IPS-11a (cell line): Measurements from ENCODE around the gene IL17RB.

Experiments used
- H3K4me3 ChIP-seq: one replicate; pipeline ENCODE4 v1.5.1; 2013; ENCODE audit warnings: low read depth, low read length, control low read depth

The IL17RB gene

DNA sequence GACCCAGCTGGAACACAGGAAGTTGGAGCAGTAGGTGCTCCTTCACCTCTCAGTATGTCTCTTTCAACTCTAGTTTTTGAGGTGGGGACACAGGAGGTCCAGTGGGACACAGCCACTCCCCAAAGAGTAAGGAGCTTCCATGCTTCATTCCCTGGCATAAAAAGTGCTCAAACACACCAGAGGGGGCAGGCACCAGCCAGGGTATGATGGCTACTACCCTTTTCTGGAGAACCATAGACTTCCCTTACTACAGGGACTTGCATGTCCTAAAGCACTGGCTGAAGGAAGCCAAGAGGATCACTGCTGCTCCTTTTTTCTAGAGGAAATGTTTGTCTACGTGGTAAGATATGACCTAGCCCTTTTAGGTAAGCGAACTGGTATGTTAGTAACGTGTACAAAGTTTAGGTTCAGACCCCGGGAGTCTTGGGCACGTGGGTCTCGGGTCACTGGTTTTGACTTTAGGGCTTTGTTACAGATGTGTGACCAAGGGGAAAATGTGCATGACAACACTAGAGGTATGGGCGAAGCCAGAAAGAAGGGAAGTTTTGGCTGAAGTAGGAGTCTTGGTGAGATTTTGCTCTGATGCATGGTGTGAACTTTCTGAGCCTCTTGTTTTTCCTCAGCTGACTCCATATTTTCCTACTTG, 11.9 kb downstream of the IL17RB start:
- H3K4me3 ChIP-seq = no peak overlapping the region

DNA sequence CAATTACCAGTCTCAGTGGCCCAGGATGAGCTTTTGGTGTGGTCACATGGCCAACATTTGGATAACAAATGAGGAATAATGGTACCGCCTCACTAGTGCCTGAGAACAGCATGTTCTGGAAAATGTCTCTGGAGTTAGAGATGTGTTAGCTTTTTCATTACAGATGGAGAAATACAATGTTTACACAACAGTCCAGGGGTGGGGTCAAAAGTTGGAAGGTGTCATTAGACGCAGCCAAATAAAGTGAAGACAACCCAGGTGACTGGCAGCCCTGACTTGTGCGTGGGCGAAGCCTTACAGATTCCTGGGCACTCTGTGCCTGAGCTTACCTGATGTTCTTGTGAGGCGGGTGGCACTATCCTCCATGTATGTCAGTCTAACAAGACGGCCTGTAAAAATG, 12.8 kb downstream of the IL17RB start:
- no peak overlapping the region for H3K4me3 ChIP-seq

DNA sequence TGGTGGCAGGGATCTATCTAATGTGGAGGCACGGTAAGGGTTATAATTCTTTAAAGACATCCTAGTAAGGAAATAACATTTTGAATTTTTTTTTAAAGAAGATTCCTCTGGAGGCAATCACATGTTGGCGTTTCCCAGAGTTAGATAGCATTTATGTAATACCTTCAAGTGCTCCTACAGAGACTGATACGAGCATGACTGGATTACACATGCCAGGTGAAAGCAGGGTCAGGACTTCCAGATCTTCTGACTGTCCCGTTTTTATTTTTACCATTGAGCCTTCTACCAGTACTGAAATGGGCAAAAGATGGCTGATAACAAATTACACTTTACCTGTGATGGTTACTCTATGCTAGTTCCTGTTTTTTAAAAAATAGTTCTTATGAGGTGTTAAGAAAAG, 13.8 kb downstream of the IL17RB start:
- no peak overlapping the region for H3K4me3 ChIP-seq

DNA sequence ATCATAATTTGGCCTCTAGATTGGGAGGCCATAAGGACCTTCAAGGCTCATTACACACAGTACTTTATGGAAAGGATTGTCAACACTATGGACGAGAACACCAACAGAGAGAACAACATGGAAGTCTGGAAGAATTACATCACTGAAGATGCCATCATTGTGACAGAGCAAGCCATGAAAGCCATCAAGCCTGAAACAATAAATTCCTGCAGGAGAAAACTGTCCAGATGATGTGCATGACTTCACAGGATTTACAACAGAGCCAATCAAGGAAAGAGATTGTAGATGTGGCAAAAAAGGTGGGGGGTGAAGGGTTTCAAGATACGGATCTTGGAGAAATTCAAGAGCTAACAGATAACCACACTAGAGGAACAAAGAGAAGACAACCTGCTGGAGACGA, 15.9 kb downstream of the IL17RB start:
- H3K4me3 ChIP-seq = no peak overlapping the region

DNA sequence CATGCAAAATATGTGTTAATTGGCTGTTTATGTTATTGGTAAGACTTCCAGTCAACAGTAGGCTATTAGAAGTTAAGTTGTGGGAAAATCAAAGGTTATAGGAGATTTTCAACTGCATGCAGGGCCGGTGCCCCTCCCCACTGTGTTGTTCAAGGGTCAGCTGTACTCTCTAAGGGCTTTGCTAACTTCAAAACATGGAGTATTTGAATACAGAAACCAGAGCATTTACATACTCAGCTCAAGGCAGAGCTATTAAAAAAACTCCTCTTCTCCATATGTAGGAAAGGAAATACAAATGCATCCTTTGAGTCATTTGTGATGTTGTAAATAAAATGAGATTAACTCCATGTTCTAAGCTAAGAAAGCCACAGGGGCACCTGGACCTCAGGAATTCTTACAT, 16.8 kb downstream of the IL17RB start:
- no peak overlapping the region for H3K4me3 ChIP-seq

DNA sequence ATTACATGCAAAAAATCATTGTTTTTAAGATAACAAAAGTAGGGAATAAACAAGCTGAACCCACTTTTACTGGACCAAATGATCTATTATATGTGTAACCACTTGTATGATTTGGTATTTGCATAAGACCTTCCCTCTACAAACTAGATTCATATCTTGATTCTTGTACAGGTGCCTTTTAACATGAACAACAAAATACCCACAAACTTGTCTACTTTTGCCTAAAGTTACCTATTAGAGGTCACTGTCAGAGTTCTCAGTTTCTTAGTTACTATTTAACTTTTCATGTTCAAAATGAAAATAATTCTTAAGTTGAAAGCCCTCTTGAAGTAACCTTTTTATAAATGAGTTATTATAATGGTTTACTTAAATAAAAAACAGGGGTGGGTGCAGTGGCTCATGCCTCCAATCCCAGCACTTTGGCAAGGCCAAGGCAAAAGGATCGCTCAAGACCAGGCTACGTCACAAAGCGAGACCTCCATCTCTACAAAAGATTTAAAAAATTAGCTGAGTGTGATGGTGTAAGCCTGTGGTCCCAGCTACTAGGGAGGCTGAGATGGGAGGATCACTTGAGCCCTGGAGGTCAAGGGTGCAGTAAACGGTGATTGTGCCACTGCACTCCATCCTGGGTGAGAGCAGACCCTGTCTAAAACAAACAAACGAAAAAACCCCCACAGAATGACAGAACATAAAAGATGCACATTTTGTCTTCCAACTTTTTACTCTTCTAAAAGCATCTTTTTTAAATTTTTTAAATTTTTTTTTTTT, 19.5 kb downstream of the IL17RB start:
- no peak overlapping the region for H3K4me3 ChIP-seq

DNA sequence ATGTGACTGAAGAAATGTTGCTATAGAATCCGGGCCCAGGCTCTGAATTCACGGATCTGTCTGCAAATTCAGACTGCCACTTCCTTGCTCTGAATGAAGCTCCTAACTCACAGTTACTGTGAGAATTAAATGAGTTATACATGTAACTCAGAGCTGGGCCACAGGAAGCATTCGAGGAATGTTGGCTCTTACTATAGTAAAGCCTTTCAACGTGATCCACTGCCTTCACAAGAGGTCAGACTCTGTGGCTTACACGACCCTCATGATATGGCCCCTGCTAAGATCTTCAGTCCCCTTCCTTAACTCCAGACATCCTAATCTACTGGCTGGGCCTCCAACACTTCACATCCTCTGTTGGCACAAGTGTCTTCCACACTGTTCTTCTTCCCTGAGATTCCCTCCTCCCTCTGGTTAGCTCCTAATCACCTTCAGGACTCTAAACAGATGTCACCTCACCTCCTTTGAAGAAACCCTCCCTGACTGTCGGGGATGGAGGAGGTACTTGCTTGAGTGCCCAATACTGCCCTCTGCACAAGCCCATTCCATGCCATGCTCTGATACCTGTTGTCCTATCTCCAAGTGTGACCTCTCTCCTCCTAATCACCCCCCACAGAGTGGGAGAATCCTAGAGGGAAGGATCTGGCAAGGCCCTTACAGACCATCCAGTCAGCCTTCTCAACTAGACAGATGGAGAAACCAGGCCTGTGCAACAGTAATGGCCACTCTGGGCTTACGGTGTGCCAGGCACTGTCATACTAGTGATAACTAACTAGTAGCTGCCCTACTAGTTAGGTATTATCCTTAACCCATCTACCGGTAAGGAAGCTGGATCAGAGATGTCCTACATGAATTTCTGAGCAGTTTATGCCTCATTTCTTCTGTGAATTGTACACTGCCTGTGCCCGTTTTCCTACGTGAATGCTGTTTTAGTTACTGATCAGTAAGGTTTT, 34.3 kb downstream of the IL17RB start:
- H3K4me3 ChIP-seq = peak overlapping the region; percentile 91

DNA sequence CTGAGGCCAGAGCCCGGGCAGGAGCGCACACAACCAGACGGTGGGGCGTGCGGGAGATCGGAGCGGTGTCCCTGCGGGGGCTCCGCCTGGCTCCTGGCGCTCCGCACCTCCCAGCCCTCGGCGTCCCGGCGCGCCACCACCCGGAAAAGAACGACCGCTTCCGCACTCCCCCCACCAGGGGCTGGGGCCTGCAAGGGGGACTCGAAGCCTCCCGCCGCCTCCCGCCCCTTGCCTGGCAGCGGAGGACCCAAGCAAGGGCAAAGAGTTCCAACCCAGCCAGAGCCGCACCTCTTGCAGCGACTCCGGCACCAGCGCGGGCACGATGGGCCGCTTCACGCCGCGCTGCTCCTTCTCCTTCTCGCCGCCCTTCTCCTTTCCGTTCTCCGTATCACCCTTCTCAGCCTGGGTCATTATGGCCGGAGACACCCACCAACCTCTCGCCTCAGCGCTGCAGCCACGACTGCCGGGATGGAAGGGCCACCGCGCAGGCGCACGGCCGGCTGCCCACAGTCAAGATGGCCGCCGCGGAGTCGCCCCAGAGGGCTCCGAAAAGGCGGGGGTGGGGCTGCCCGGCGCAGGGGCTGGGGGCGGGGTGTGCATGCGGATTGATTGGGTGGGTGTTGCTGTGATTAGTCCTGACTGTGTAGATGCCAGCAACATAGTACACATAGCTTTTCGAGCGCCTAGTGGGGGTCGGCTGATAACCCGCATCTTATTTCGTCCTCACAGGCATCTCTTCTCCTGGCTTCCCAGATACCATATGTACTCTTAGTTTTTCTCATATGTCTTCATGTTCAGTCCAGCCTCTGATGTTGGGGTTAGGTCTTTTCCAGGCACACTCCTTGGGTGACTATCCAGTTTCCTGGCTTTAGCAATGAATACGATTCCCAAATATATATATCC, 35.6 kb downstream of the IL17RB start, which contains the start of gene ACTR8:
Gene ACTR8 (minus strand): TSS at position 462 of the 903 bp plus-strand sequence. CDS start 51 bp downstream, at position 411.
- H3K4me3 ChIP-seq = peak within 1 kb of the TSS; percentile 91

DNA sequence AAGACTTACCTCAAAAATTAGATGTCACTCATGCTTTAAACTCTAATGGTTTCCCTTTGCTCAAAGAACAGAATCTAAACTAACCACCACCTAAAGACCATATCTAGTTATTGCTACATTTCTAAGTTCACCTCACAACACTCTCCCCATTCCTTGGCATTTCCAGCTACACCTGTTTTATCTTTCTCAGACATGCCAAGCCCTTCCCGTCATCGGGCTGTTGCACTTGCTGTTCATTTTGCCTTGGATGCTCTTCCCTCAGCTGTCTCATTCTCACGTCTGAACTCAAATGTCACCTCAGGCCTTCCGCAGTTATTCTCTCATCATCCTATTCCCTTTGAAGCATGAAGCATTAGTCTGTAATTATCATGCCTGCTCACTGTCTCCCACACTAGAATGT, 36.6 kb downstream of the IL17RB start:
- H3K4me3 ChIP-seq = no peak overlapping the region

DNA sequence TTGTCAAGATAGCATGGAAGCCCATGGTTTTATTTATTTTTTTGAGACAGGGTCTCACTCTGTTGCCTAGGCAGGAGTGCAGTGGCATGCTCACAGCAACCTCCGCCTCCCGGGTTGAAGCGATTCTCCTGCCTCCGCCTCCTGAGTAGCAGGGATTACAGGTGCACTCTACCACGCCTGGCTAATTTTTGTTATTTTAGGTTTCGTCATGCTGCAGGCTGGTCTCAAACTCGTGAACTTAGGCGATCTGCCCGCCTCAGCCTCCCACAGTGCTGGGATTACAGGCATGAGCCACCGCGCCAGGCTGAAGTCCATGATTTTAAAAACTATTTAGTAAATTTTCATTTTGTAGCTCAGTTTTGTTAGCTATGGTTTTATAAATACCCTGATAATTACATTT, 38.3 kb downstream of the IL17RB start:
- H3K4me3 ChIP-seq = no peak overlapping the region

DNA sequence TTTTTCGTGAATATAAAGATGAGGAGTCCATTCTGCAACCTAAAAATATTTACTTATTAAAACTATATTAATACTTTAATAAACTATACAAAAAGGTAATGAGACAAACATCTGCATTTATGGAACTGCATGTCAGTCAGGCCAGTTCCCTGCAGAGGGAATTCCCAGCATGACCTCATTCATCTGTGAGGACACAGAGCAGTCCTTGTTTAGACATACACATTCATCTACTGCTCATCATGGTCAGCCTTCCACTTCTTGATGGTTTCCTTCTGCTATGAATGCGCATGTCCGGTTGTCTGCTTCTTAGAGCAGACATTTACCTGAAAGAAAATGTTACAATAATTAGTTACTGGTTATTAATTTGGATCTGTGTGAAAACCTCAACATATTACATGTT, 38.9 kb downstream of the IL17RB start:
- H3K4me3 ChIP-seq = no peak overlapping the region

DNA sequence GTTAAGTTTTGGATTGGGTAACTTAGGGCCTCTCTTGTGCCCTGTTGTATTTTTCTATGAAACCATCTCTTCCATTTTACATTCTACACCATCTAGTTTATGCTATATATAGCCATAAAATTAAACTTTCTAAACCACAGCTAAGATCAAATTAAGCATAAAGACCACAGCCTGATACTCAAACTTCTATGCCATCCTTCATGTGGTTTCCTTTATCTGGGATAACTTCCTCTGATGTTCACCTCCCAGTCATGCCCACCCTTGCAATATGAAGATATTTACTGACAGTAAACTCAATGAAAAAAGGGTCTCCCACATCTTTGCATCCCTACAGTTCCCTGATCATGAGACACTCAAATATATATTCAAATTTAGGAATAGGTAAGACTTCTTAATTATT, 41.1 kb downstream of the IL17RB start:
- H3K4me3 ChIP-seq = no peak overlapping the region

DNA sequence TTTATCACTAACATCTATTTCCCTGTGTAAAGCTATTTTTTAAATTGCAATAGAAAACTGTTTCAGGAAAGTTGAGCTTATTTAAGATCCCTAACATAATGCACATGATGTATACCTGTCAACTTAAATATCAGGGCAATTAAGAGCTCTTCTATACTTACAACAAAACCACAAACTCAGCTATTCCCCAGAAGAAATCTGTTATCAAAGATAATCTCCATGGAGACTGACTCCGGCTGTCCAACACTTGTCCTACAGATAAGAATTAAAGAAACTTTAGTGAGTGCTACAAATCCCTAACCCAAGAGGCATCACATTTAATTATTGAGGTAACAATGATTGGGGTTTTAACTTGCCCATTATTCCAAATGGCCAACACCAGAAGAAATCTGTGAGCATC, 41.9 kb downstream of the IL17RB start:
- H3K4me3 ChIP-seq = no peak overlapping the region

DNA sequence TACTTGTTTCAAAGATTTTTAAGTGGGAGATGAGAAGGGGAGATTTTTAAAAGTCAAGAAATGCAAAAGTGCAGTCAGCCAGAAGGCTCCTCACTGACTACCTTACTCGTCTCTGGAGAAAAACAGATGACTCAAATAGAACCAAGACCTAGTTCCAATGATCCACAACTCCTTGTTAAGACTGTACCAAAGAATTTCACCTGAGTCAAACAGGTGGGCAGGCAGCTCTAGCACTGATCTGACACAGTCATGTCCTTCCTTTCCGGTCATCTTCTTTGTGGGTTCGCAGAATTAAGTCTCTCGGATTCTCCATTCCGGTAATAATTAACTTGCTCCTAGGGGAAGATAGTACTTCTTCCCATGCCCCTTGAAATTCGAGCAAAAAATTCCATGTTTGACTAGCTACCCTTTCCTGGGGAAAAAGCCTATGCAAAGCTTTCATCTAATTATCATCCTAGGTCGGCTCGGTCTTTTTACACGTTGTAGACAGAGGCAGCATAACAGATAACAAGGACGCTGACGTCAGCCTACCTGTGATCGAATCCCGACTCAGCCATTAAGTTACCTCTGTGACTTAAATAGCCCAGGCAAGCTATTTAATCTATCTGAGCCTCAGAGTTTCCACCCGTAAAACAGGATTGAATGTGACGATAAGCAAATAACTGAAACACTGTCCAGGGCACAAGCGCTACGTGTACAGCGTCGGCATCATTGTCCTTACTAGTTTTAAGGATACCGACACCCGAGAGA, 44.5 kb downstream of the IL17RB start:
- H3K4me3 ChIP-seq = peak overlapping the region; percentile 93

DNA sequence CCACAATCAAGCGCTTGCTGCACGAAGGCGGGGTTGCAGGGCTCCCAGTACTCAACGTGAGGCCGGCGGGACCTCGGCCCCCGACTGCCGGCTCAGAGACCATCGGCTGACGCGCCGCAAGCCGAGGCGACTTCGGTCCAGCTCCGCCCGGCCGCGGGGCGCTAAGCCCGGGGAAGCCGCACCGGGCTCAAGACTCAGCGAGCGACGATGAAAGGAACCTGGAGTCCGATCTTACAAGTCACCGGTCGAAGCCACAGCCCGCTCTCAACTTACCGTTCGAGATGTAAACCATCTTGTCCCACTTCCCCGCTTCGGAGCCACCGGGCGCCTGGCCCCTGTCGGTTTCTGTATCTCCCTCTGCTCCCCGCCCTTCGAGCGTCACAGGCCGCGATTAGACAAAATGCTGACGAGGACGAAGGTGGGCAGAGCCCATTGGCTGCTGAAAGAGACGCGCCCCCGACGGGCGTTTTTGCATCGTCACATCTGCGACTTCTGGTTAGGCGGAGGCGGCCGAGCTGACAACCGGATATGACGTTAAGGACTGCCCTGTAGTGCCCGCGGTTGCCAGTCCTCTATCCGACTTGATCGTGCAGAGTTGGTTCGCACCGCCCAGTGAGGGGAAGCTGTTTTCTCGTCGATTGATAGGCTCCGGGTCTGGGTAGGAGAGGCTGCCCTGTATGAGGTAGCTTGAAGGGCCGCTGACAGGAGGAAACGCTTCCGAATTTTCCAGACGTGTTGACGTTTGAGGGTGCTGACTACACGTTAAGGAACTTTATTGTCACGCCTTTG, 45.3 kb downstream of the IL17RB start, which contains the start of gene SELENOK:
Gene SELENOK (minus strand): TSS at position 363 of the 789 bp plus-strand sequence.
- H3K4me3 ChIP-seq = peak within 1 kb of the TSS; percentile 93

DNA sequence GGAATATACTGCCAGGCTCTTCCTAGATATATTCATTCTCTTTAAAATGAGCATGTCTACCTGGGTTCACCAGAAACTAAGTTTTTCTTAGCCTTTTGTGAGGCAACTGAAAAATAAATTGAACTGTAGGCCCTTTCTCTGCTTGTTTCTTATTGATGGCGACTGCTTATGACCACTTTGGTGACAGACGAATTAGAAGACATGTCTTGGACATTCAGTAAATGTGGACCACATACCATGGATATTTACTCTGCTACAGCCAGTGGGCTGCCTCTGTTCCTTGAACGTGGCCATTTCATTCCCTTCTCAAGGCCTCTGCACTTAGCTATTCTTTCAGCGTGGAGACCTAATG, 45.9 kb downstream of the IL17RB start:
- H3K4me3 ChIP-seq = peak overlapping the region; percentile 58

DNA sequence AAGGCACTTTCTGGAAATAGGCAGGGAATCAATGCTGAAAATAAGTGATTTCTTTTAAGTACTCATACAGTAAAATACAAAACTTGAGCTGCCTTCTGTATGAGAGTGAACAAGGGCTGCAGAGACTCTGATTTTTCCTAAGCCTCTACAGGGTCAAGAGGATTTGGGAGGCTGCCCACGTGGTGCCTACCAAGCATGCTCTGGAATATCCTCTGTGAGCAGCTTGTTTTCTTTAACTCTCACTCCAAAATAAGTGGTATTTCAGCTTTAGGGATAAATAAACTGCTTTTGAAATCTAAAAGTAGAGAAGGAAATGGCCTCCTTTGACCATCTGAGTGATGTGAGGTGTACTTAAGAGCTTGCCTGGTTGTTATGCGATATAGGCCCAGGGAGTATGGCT, 53.4 kb downstream of the IL17RB start:
- no peak overlapping the region for H3K4me3 ChIP-seq

DNA sequence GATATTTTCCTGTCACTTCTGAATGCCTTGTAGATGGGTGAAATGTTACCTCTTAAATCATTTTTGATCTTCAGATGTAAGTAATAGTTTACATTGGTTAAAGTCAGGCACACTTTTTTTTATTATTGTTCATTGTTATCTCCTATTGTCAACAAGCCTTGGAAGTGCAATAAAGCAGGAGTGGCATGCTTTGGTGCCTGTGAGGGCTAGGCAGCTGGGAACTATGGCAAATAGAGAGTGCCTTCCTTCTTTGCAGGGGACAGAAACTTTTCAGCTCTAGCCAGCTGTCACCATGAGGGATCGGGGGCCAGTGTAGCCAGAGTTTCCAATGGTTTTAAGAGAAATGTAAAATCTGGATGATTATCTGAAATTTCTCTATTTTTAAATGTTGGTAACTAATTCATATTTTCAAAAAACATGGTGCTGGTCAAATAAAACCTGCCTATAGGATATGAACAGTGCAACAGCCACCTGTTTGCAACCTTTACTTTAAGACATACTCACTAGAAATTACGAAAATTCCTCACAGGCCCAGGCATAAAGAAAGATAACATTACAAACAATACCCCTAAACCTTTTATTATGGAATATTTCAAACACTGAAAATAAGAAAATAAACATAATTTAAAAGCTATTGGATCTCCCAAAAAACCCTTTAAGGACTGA, 54.4 kb downstream of the IL17RB start:
- no peak overlapping the region for H3K4me3 ChIP-seq
